Measurements from ENCODE around the gene MIEN1. TPM values are rescaled to one million over a fixed set of nuclear protein-coding genes. Genes with fewer than 3 reads are reported as not detected.

The MIEN1 gene
- total RNA-seq (100 to 1,000 TPM in 2 of 5 donors, 10 to 100 TPM in 2, 1 to 10 TPM in 1; 9.3 to 312 (median 25.9) TPM), polyA plus RNA-seq (100 to 1,000 TPM; 106 to 134 (median 132) TPM)
- long read RNA-seq, donor 1, transcript MIEN1-206 (1 exons, 1,999 nt): major isoform, 22 of 37 reads
- long read RNA-seq, donor 1, transcript MIEN1-201 (4 exons, 1,006 nt): minor isoform, 12 of 37 reads
- long read RNA-seq, donor 1, partial matches to known transcripts: 0 of 37 reads
- long read RNA-seq, donor 1, other reads (novel, unspliced or antisense): 0 of 37 reads
- long read RNA-seq, donor 2, transcript MIEN1-202 (3 exons, 825 nt): minor isoform, 5 of 67 reads
- long read RNA-seq, donor 2, transcript MIEN1-201 (4 exons, 1,006 nt): minor isoform, 19 of 67 reads
- long read RNA-seq, donor 2, transcript MIEN1-206 (1 exons, 1,999 nt): major isoform, 43 of 67 reads
- long read RNA-seq, donor 2, partial matches to known transcripts: 0 of 67 reads
- long read RNA-seq, donor 2, other reads (novel, unspliced or antisense): 0 of 67 reads
- long read RNA-seq, donor 3, transcript MIEN1-206 (1 exons, 1,999 nt): major isoform, 32 of 46 reads
- long read RNA-seq, donor 3, transcript MIEN1-201 (4 exons, 1,006 nt): minor isoform, 13 of 46 reads
- long read RNA-seq, donor 3, partial matches to known transcripts: 0 of 46 reads
- long read RNA-seq, donor 3, other reads (novel, unspliced or antisense): 0 of 46 reads
- long read RNA-seq, donor 4, partial matches to known transcripts: 0 of 8 reads
- long read RNA-seq, donor 4, other reads (novel, unspliced or antisense): 0 of 8 reads
- long read RNA-seq, donor 5, transcript MIEN1-206 (1 exons, 1,999 nt): major isoform, 21 of 38 reads
- long read RNA-seq, donor 5, transcript MIEN1-201 (4 exons, 1,006 nt): minor isoform, 16 of 38 reads
- long read RNA-seq, donor 5, partial matches to known transcripts: 0 of 38 reads
- long read RNA-seq, donor 5, other reads (novel, unspliced or antisense): 0 of 38 reads
- long read RNA-seq, donor 6, transcript MIEN1-206 (1 exons, 1,999 nt): minor isoform, 32 of 83 reads
- long read RNA-seq, donor 6, transcript MIEN1-201 (4 exons, 1,006 nt): major isoform, 48 of 83 reads
- long read RNA-seq, donor 6, partial matches to known transcripts: 0 of 83 reads
- long read RNA-seq, donor 6, other reads (novel, unspliced or antisense): 0 of 83 reads
- long read RNA-seq, donor 7, transcript MIEN1-206 (1 exons, 1,999 nt): major isoform, 37 of 68 reads
- long read RNA-seq, donor 7, transcript MIEN1-201 (4 exons, 1,006 nt): minor isoform, 26 of 68 reads
- long read RNA-seq, donor 7, partial matches to known transcripts: 0 of 68 reads
- long read RNA-seq, donor 7, other reads (novel, unspliced or antisense): 0 of 68 reads
- long read RNA-seq, donor 8, transcript MIEN1-202 (3 exons, 825 nt): minor isoform, 5 of 96 reads
- long read RNA-seq, donor 8, transcript MIEN1-201 (4 exons, 1,006 nt): minor isoform, 26 of 96 reads
- long read RNA-seq, donor 8, transcript MIEN1-206 (1 exons, 1,999 nt): major isoform, 64 of 96 reads
- long read RNA-seq, donor 8, partial matches to known transcripts: 0 of 96 reads
- long read RNA-seq, donor 8, other reads (novel, unspliced or antisense): 0 of 96 reads
- long read RNA-seq, donor 9, transcript MIEN1-206 (1 exons, 1,999 nt): major isoform, 32 of 56 reads
- long read RNA-seq, donor 9, transcript MIEN1-201 (4 exons, 1,006 nt): minor isoform, 21 of 56 reads
- long read RNA-seq, donor 9, partial matches to known transcripts: 0 of 56 reads
- long read RNA-seq, donor 9, other reads (novel, unspliced or antisense): 0 of 56 reads
- long read RNA-seq, donor 10, transcript MIEN1-201 (4 exons, 1,006 nt): minor isoform, 12 of 41 reads
- long read RNA-seq, donor 10, transcript MIEN1-206 (1 exons, 1,999 nt): major isoform, 13 of 41 reads
- long read RNA-seq, donor 10, partial matches to known transcripts: 13 of 41 reads
- long read RNA-seq, donor 10, other reads (novel, unspliced or antisense): 0 of 41 reads

- intact Hi-C loops (cut with DNase I; ENCODE audit: low total_unique reads): no loop called here
- WGBS, 5 donors: 0 to 1% (median 1%) methylated on average over 24 to 65 of the region's 65 CpGs
- no peaks in the 10 kb centered on the region for H3K9me3 ChIP-seq
- H3K4me1 ChIP-seq: peaks cover 10 to 36% (median 23%) of the 10 kb centered on the region in 4 donors
- H3K27ac ChIP-seq: peak within 1 kb of the TSS; percentile 92 to 97 (median 95)
- TF ChIP-seq POLR2AphosphoS5 (IDR thresholded peaks at IDR 0.05) (peak; percentile 51 to 98 (median 95)), EP300 (IDR thresholded peaks at IDR 0.05) (no peak), POLR2A (IDR thresholded peaks at IDR 0.05) (peak in 1 of 4 donors; percentile 47), CTCF (IDR thresholded peaks at IDR 0.05) (peak in 5 of 7 experiments; percentile 80 to 93 (median 88))
- peak within 1 kb of the TSS; percentile 65 to 94 (median 67) for H3K4me3 ChIP-seq
- DNase-seq: peak; percentile 95 to 96
- no peaks in the 10 kb centered on the region for H3K27me3 ChIP-seq
- H3K36me3 ChIP-seq: peaks cover 19 to 41% (median 38%) of the 10 kb centered on the region in 4 donors
These were observed at the start of gene MIEN1 for GRCh38 chr17:39730095-39730921. Gene MIEN1 (minus strand): TSS chr17:39730532. CDS start chr17:39730495, 37 bp downstream.

GRCh38 chr17:39777534-39778365 is 47.4 kb upstream of the MIEN1 start:
- Histone ChIP-seq H3K4me3 (peak overlapping the region in 3 of 4 donors; percentile 8 to 23 (median 19)), H3K36me3 (no peaks in the 10 kb centered on the region), H3K27me3 (peaks cover 0 to 15% (median 0%) of the 10 kb centered on the region in 3 donors), H3K27ac (peak overlapping the region in 4 of 5 donors; percentile 10 to 76 (median 31)), H3K9me3 (no peaks in the 10 kb centered on the region), H3K4me1 (peaks cover 7 to 19% (median 10%) of the 10 kb centered on the region in 4 donors)
- no peak for DNase-seq
- TF ChIP-seq POLR2AphosphoS5 (IDR thresholded peaks at IDR 0.05) (no peak), CTCF (IDR thresholded peaks at IDR 0.05) (no peak), POLR2A (IDR thresholded peaks at IDR 0.05) (no peak), EP300 (IDR thresholded peaks at IDR 0.05) (no peak)
- 51 to 61% (median 56%) methylated on average over 11 of the region's 11 CpGs for WGBS, 5 donors
- intact Hi-C loops (cut with DNase I; ENCODE audit: low total_unique reads): no loop called here

Data from stomach (tissue), 19 donors.